H9 (cell line): ENCODE data around the gene PACS1. TPM values are rescaled to one million over a fixed set of nuclear protein-coding genes. Genes with fewer than 3 reads are reported as not detected.
A peak's percentile ranks its signal among the peaks of the same experiment; 100 is the strongest.

Experiments
- DNase-seq: peaks from one replicate; pipeline ENCODE4 v3.0.0-alpha.2; 2017
- H2AFZ ChIP-seq: one replicate; pipeline ENCODE4 v1.6.1; 2013; ENCODE audit warnings: mild to moderate bottlenecking, low read length, control low read depth, moderate library complexity
- H2AK5ac ChIP-seq: 2 replicates; pipeline ENCODE4 v1.6.1; 2013; ENCODE audit warnings: low read length, control low read depth, mixed read lengths; ENCODE audit not compliant: insufficient read length
- H2BK120ac ChIP-seq: one replicate; pipeline ENCODE4 v1.6.1; 2013; ENCODE audit warnings: low read depth, mild to moderate bottlenecking, low read length, control low read depth, inconsistent platforms; ENCODE audit not compliant: poor library complexity, severe bottlenecking
- H2BK12ac ChIP-seq: 2 replicates; pipeline ENCODE4 v1.6.1; 2013; ENCODE audit warnings: low read length, control low read depth, mixed read lengths, low read depth; ENCODE audit not compliant: insufficient read length
- H2BK15ac ChIP-seq: 2 replicates; pipeline ENCODE4 v1.6.1; 2013; ENCODE audit warnings: low read depth, low read length, control low read depth
- H2BK20ac ChIP-seq: one replicate; pipeline ENCODE4 v1.6.1; 2013; ENCODE audit warnings: low read depth, mild to moderate bottlenecking, low read length, control low read depth, inconsistent platforms; ENCODE audit not compliant: poor library complexity, severe bottlenecking
- H2BK5ac ChIP-seq: 2 replicates; pipeline ENCODE4 v1.6.1; 2013; ENCODE audit warnings: low read length, control low read depth, mixed read lengths; ENCODE audit not compliant: insufficient read length
- H3K14ac ChIP-seq: 2 replicates; pipeline ENCODE4 v1.6.1; 2013; ENCODE audit warnings: low read length, control low read depth; ENCODE audit not compliant: insufficient read depth
- H3K18ac ChIP-seq: 2 replicates; pipeline ENCODE4 v1.6.1; 2013; ENCODE audit warnings: low read depth, mild to moderate bottlenecking, mixed read lengths, low read length, control low read depth; ENCODE audit not compliant: insufficient read length
- H3K23ac ChIP-seq: 2 replicates; pipeline ENCODE4 v1.6.1; 2013; ENCODE audit warnings: low read length, control low read depth, mixed read lengths, low read depth; ENCODE audit not compliant: insufficient read length
- H3K23me2 ChIP-seq: 2 replicates; pipeline ENCODE4 v1.6.1; 2013; ENCODE audit warnings: low read depth, mild to moderate bottlenecking, mixed read lengths, low read length, control low read depth; ENCODE audit not compliant: insufficient read length, poor library complexity, severe bottlenecking
- H3K27ac ChIP-seq: 2 replicates; pipeline ENCODE4 v1.5.1; 2013; ENCODE audit warnings: low read length, control low read depth, mixed read lengths, low read depth; ENCODE audit not compliant: insufficient read length
- H3K27me3 ChIP-seq: 2 replicates; pipeline ENCODE4 v1.6.1; 2013; ENCODE audit warnings: low read length, control low read depth, inconsistent platforms; ENCODE audit not compliant: insufficient read depth
- H3K4ac ChIP-seq: 2 replicates; pipeline ENCODE4 v1.6.1; 2013; ENCODE audit warnings: low read depth, mild to moderate bottlenecking, control low read depth, inconsistent platforms, low read length, moderate library complexity
- H3K4me1 ChIP-seq: 2 replicates; pipeline ENCODE4 v1.6.1; 2013; ENCODE audit warnings: low read length, control low read depth, inconsistent platforms; ENCODE audit not compliant: insufficient read depth
- H3K4me2 ChIP-seq: 2 replicates; pipeline ENCODE4 v1.6.1; 2013; ENCODE audit warnings: low read length, control low read depth, mixed read lengths; ENCODE audit not compliant: insufficient read length, insufficient read depth
- H3K56ac ChIP-seq: 2 replicates; pipeline ENCODE4 v1.6.1; 2013; ENCODE audit warnings: low read depth, mild to moderate bottlenecking, mixed read lengths, low read length, control low read depth; ENCODE audit not compliant: insufficient read length
- H3K79me1 ChIP-seq: 2 replicates; pipeline ENCODE4 v1.6.1; 2013; ENCODE audit warnings: low read depth, mild to moderate bottlenecking, moderate library complexity, low read length, control low read depth, inconsistent platforms; ENCODE audit not compliant: insufficient read depth, poor library complexity, severe bottlenecking
- H3K79me2 ChIP-seq: 2 replicates; pipeline ENCODE4 v1.6.1; 2013; ENCODE audit warnings: low read length, control low read depth, inconsistent platforms; ENCODE audit not compliant: insufficient read depth
- H3K9ac ChIP-seq: 2 replicates; pipeline ENCODE4 v1.6.1; 2013; ENCODE audit warnings: low read length, control low read depth, mixed read lengths; ENCODE audit not compliant: insufficient read length; ENCODE audit errors: extremely low read depth
- H3K9me3 ChIP-seq: one replicate; pipeline ENCODE4 v1.6.1; 2013; ENCODE audit warnings: low read depth, low read length, inconsistent platforms; ENCODE audit not compliant: control insufficient read depth
- H3T11ph ChIP-seq: one replicate; pipeline ENCODE4 v1.6.1; 2013; ENCODE audit warnings: mild to moderate bottlenecking, low read length, control low read depth, inconsistent platforms
- H4K20me1 ChIP-seq: one replicate; pipeline ENCODE4 v1.6.1; 2013; ENCODE audit not compliant: control insufficient read depth, insufficient read length, insufficient read depth
- H4K5ac ChIP-seq: 2 replicates; pipeline ENCODE4 v1.6.1; 2013; ENCODE audit warnings: low read depth, mild to moderate bottlenecking, mixed read lengths, low read length, control low read depth; ENCODE audit not compliant: insufficient read length
- H4K8ac ChIP-seq: replicated peaks from 2 replicates; pipeline ENCODE4 v1.6.1; 2013; ENCODE audit warnings: low read length, control low read depth, mixed read lengths, low read depth; ENCODE audit not compliant: insufficient read length
- H4K91ac ChIP-seq: 2 replicates; pipeline ENCODE4 v1.6.1; 2013; ENCODE audit warnings: low read depth, mild to moderate bottlenecking, moderate library complexity, mixed read lengths, low read length, control low read depth; ENCODE audit not compliant: insufficient read length
- H3K27ac Mint-ChIP-seq, 3 experiments: 2 replicates in 2 of 3; 3 replicates in 1 of 3; pipeline ENCODE4 v1.8.0; 2020 to 2021; ENCODE audit warnings: mixed read lengths in 3 of 3, mild to moderate bottlenecking in 1 of 3, moderate library complexity in 1 of 3
- H3K27me3 Mint-ChIP-seq: 2 replicates; pipeline ENCODE4 v1.8.0; 2021; ENCODE audit warnings: low read depth, mild to moderate bottlenecking, moderate library complexity, mixed read lengths
- H3K36me3 Mint-ChIP-seq, 3 experiments: 2 replicates in 2 of 3; 3 replicates in 1 of 3; pipeline ENCODE4 v1.8.0; 2020 to 2021; ENCODE audit warnings: low read depth in 3 of 3, mixed read lengths in 3 of 3; ENCODE audit not compliant: insufficient read depth in 1 of 3
- H3K4me1 Mint-ChIP-seq, 2 experiments: 2 replicates each; pipeline ENCODE4 v1.8.0; 2020; ENCODE audit warnings: mixed read lengths in 2 of 2
- H3K4me3 Mint-ChIP-seq, 2 experiments: 2 replicates in 1 of 2; 3 replicates in 1 of 2; pipeline ENCODE4 v1.8.0; 2020 to 2021; ENCODE audit warnings: mild to moderate bottlenecking in 2 of 2, mixed read lengths in 2 of 2, moderate library complexity in 1 of 2
- H3K9me3 Mint-ChIP-seq, 2 experiments: 2 replicates in 1 of 2; 3 replicates in 1 of 2; pipeline ENCODE4 v1.8.0; 2020; ENCODE audit warnings: mild to moderate bottlenecking in 2 of 2, mixed read lengths in 2 of 2, moderate library complexity in 1 of 2
- WGBS: extraction: QIAGEN DNeasy Blood & Tissue Kit; methylation state at CpG from one replicate; pipeline ENCODE4 v1.1.7; 2013; ENCODE audit warnings: missing lambda C conversion rate, low lambda C conversion rate, mixed read lengths; ENCODE audit not compliant: insufficient read length; ENCODE audit errors: extremely low coverage; 5-methylcytosine and 5-hydroxymethylcytosine counted together
- total RNA-seq: library from RNA; stranded (reverse); gene quantifications from 2 replicates; pipeline ENCODE4 v1.2.1, GENCODE V29; 2021
- TF ChIP-seq, protein P1 (sequence below): fragments of 200-600 bp; sonication (generic); conservative IDR thresholded peaks from 3 replicates; pipeline ENCODE4 v1.8.0; 2021; ENCODE audit warnings: antibody characterized with exemption, mild to moderate bottlenecking

Gene PACS1
- total RNA-seq, 1 experiment from 2014 or later: 35.5 TPM

DNA sequence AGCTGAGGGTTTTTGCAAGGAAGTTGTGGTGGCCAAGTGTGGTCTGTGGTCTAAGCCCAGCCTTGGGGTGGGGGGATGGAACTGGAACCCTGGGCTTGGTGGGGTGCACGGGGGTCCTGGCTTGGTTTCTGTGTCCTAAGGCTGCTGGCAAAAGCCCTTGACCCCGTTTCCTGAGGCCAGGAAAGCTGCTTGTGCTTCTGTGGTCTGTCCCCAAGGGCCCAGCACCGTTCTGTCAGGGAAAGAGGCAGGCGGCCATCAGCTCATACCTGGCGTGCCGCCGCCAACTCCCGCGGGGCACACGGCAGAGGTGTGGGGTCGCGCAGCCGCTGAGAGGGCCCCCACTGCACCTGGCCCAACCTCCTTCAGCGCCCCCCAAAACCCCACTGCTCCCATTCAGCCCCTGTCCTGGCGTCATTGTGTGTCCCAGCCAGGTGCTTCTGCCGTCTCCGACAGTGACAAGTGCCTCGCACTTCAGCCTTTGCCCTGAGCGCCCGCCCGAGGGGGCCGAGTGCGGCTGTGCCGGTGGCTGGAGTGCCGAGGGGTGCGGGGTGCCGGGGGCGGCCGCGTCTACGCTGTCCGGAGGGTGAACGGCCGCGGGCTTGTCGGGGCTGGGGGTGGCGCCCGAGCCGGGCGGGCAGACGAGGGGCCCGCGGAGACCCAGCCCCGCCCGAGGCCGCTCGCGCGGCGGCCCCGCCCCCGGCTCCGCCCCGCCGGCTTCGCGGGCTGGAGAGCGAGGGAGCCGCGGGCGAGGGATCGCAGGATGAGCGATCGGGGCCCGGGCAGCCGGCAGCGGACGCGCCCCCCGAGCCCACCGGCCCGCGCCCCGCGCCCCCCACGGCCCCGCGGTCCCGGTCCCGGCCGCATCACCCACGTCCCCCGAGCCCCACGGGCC is 207.6 kb downstream of the PACS1 start, which contains the start of gene CNIH2:
TSS of gene CNIH2 (plus strand) at position 705 of the 892 bp plus-strand sequence. CDS start 282 bp downstream, outside the sequence.
- no peaks in the 10 kb centered on the region for H3K23me2 ChIP-seq
- no peak within 1 kb of the TSS for H3K27ac ChIP-seq
- H3K9me3 Mint-ChIP-seq: no peaks in the 10 kb centered on the region
- peak within 1 kb of the TSS; percentile 39 for H3K4me2 ChIP-seq
- H4K20me1 ChIP-seq: no peaks in the 10 kb centered on the region
- H3K4me1 ChIP-seq: no peaks in the 10 kb centered on the region
- H2AK5ac ChIP-seq: no peak within 1 kb of the TSS
- peak within 1 kb of the TSS in 1 of 3 experiments; percentile 28; a peak in 1 of 7 replicates for H3K27ac Mint-ChIP-seq
- H3T11ph ChIP-seq: no peak within 1 kb of the TSS
- H3K23ac ChIP-seq: no peak within 1 kb of the TSS
- H3K4me3 Mint-ChIP-seq: peak within 1 kb of the TSS; percentile 62 to 82
- no peak within 1 kb of the TSS for H3K4ac ChIP-seq
- no CpG with 5 or more reads among the region's 84 CpGs for WGBS
- no peak within 1 kb of the TSS for H2BK5ac ChIP-seq
- H2BK12ac ChIP-seq: no peak within 1 kb of the TSS
- TF ChIP-seq, protein P1, sequence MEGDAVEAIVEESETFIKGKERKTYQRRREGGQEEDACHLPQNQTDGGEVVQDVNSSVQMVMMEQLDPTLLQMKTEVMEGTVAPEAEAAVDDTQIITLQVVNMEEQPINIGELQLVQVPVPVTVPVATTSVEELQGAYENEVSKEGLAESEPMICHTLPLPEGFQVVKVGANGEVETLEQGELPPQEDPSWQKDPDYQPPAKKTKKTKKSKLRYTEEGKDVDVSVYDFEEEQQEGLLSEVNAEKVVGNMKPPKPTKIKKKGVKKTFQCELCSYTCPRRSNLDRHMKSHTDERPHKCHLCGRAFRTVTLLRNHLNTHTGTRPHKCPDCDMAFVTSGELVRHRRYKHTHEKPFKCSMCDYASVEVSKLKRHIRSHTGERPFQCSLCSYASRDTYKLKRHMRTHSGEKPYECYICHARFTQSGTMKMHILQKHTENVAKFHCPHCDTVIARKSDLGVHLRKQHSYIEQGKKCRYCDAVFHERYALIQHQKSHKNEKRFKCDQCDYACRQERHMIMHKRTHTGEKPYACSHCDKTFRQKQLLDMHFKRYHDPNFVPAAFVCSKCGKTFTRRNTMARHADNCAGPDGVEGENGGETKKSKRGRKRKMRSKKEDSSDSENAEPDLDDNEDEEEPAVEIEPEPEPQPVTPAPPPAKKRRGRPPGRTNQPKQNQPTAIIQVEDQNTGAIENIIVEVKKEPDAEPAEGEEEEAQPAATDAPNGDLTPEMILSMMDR: no peak
- no peaks in the 10 kb centered on the region for H3K27me3 ChIP-seq
- H3K9ac ChIP-seq: no peak within 1 kb of the TSS
- no peak for DNase-seq
- peaks cover 23% of the 10 kb centered on the region for H3K27me3 Mint-ChIP-seq
- H3K18ac ChIP-seq: peak within 1 kb of the TSS; percentile 78
- no peak within 1 kb of the TSS for H2BK20ac ChIP-seq
- H4K8ac ChIP-seq: no peak within 1 kb of the TSS
- peaks cover 23% of the 10 kb centered on the region in 2 experiments for H3K4me1 Mint-ChIP-seq
- no peak within 1 kb of the TSS for H4K5ac ChIP-seq
- no peak within 1 kb of the TSS for H2AFZ ChIP-seq
- peaks cover 4 to 28% (median 27%) of the 10 kb centered on the region in 3 experiments for H3K36me3 Mint-ChIP-seq
- no peaks in the 10 kb centered on the region for H3K9me3 ChIP-seq
- no peak within 1 kb of the TSS for H2BK15ac ChIP-seq
- no peak within 1 kb of the TSS for H4K91ac ChIP-seq
- H3K79me1 ChIP-seq: no peaks in the 10 kb centered on the region
- no peak within 1 kb of the TSS for H2BK120ac ChIP-seq
- H3K79me2 ChIP-seq: no peaks in the 10 kb centered on the region
- peak within 1 kb of the TSS; percentile 47; the same call in 1 of the 2 replicates for H3K14ac ChIP-seq
- no peak within 1 kb of the TSS for H3K56ac ChIP-seq
